Esophagus muscularis mucosa (tissue), 4 donors: ENCODE measurements around the gene TMEM259. TPM values are rescaled to one million over a fixed set of nuclear protein-coding genes. Genes with fewer than 3 reads are reported as not detected.

Experiments
- DNase-seq: peaks from one replicate; pipeline ENCODE4 v3.0.0-alpha.2; 2017; ENCODE audit errors: extremely low spot score
- H3K27ac ChIP-seq, 4 donors: fragments of 200-600 bp; sonication (generic); replicated peaks in 1 of 4; 1 replicate in 3 of 4; 2 replicates in 1 of 4; pipeline ENCODE4 v1.5.1; 2016 to 2019; ENCODE audit warnings: mild to moderate bottlenecking in 1 of 4
- H3K27me3 ChIP-seq, 4 donors: fragments of 200-600 bp; sonication (generic); one replicate each; pipeline versions ENCODE4 v1.5.1 to v1.6.0; 2016 to 2019
- H3K36me3 ChIP-seq, 4 donors: fragments of 200-600 bp; sonication (generic); one replicate each; pipeline ENCODE4 v1.5.1; 2016 to 2019
- H3K4me1 ChIP-seq, 4 donors: fragments of 200-600 bp; sonication (generic); one replicate each; pipeline ENCODE4 v1.5.1; 2016 to 2019
- H3K4me3 ChIP-seq, 4 donors: fragments of 200-600 bp; sonication (generic); 1 replicate in 2 of 4; 2 replicates in 2 of 4; pipeline ENCODE4 v1.5.1; 2016 to 2019; ENCODE audit warnings: mild to moderate bottlenecking in 4 of 4, moderate library complexity in 1 of 4
- H3K9me3 ChIP-seq, 4 donors: fragments of 200-600 bp; sonication (generic); 1 replicate in 3 of 4; 2 replicates in 1 of 4; pipeline ENCODE4 v1.5.1; 2016 to 2019
- EP300 ChIP-seq: sonication (generic); formaldehyde crosslinking; IDR thresholded peaks from one replicate; pipeline ENCODE4 v1.6.1; 2017; ENCODE audit warnings: antibody characterized with exemption
- POLR2A ChIP-seq: fragments of 450-650 bp; IDR thresholded peaks from one replicate; pipeline ENCODE4 v1.6.1; 2017; ENCODE audit warnings: antibody characterized with exemption, moderate library complexity, mild to moderate bottlenecking, low read depth
- POLR2AphosphoS5 ChIP-seq, 2 donors: sonication (generic); formaldehyde crosslinking; IDR thresholded peaks; one replicate each; pipeline ENCODE4 v1.6.1; 2017; ENCODE audit warnings: antibody characterized with exemption in 2 of 2
- WGBS: methylation state at CpG from one replicate; pipeline ENCODE4 v1.1.5; 2018; 5-methylcytosine and 5-hydroxymethylcytosine counted together
- intact Hi-C: fragments of 100-400 bp; cut with DNase I; formaldehyde crosslinking; loops from one replicate; pipeline ENCODE4 v1.15.1; 2023
- total RNA-seq, 4 donors: library from RNA; depleted of rRNA; stranded (reverse); fragments of >200 nt; gene quantifications; one replicate each; pipeline versions ENCODE4 v1.1.0 to v1.2.1, GENCODE V29; 2016
- TF ChIP-seq, protein P1 (sequence below), 3 experiments: fragments of 200-600 bp in 2 of 3; fragments of 450-650 bp in 1 of 3; sonication (generic) in 2 of 3; IDR thresholded peaks; one replicate each; pipeline ENCODE4 v1.5.1; 2017 to 2019; ENCODE audit warnings: antibody characterized with exemption in 3 of 3, mild to moderate bottlenecking in 2 of 3, moderate library complexity in 1 of 3

Gene TMEM259
- total RNA-seq, 4 donors from 2014 or later = 129 to 187 (median 160) TPM

GRCh38 chr19:1000591-1001537, 20.1 kb downstream of the TMEM259 start:
- TF ChIP-seq POLR2AphosphoS5 (IDR thresholded peaks at IDR 0.05) (no peak), POLR2A (no peak), EP300 (no peak)
- TF ChIP-seq, protein P1, sequence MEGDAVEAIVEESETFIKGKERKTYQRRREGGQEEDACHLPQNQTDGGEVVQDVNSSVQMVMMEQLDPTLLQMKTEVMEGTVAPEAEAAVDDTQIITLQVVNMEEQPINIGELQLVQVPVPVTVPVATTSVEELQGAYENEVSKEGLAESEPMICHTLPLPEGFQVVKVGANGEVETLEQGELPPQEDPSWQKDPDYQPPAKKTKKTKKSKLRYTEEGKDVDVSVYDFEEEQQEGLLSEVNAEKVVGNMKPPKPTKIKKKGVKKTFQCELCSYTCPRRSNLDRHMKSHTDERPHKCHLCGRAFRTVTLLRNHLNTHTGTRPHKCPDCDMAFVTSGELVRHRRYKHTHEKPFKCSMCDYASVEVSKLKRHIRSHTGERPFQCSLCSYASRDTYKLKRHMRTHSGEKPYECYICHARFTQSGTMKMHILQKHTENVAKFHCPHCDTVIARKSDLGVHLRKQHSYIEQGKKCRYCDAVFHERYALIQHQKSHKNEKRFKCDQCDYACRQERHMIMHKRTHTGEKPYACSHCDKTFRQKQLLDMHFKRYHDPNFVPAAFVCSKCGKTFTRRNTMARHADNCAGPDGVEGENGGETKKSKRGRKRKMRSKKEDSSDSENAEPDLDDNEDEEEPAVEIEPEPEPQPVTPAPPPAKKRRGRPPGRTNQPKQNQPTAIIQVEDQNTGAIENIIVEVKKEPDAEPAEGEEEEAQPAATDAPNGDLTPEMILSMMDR (IDR thresholded peaks at IDR 0.05) = no peak
- H3K27ac ChIP-seq = no peak overlapping the region
- H3K9me3 ChIP-seq = no peaks in the 10 kb centered on the region
- 6% methylated on average over 31 of the region's 73 CpGs for WGBS
- no peaks in the 10 kb centered on the region for H3K36me3 ChIP-seq
- H3K27me3 ChIP-seq = peaks cover 14 to 89% (median 57%) of the 10 kb centered on the region in 4 donors
- peaks cover 14 to 31% (median 29%) of the 10 kb centered on the region in 4 donors for H3K4me1 ChIP-seq
- H3K4me3 ChIP-seq = peak overlapping the region in 2 of 4 donors; percentile 34 to 45
- intact Hi-C loops = no loop called here
- DNase-seq = no peak

- DNase-seq = no peak
- Histone ChIP-seq H3K27ac (no peak within 1 kb of the TSS), H3K27me3 (peaks cover 14 to 97% (median 62%) of the 10 kb centered on the region in 4 donors), H3K4me3 (peak within 1 kb of the TSS; percentile 24 to 45 (median 34)), H3K4me1 (peaks cover 15 to 32% (median 32%) of the 10 kb centered on the region in 4 donors), H3K9me3 (no peaks in the 10 kb centered on the region), H3K36me3 (peaks cover 0 to under 1% (median 0%) of the 10 kb centered on the region in 4 donors)
- no CpG with 5 or more reads among the region's 43 CpGs for WGBS
- TF ChIP-seq POLR2A = no peak
- TF ChIP-seq POLR2AphosphoS5 (IDR thresholded peaks at IDR 0.05) = no peak
- TF ChIP-seq, protein P1 (IDR thresholded peaks at IDR 0.05) = peak; percentile 32 to 54 (median 39)
- intact Hi-C loops = no loop called here
Observed at GRCh38 chr19:1000095-1000494, 20.8 kb downstream of the TMEM259 start, which contains the start of gene GRIN3B. GRIN3B (plus strand) TSS chr19:1000419; CDS start chr19:1000438, 19 bp downstream.

DNA sequence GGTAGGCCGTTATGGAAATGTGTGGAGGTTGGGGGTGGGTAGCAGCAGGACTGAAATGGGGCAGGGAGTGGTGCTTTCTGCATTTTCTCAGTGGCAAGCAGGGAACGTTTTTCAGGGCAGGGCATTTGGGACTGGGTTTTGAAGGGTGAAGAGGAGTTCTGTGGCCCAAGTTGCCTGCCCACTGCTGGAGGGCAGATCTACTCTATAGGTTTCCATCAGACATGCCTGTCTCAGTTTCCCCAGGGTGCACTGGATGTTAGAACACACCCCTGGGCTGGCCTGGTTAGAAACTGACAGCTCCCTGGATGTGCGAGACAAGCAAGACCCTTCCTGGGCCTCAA, 21.6 kb downstream of the TMEM259 start:
- 72% methylated on average over 3 of the region's 3 CpGs for WGBS
- intact Hi-C loops = no loop called here
- peaks cover 15 to 32% (median 32%) of the 10 kb centered on the region in 4 donors for H3K4me1 ChIP-seq
- H3K9me3 ChIP-seq = no peaks in the 10 kb centered on the region
- no peak overlapping the region for H3K4me3 ChIP-seq
- TF ChIP-seq EP300 = no peak
- TF ChIP-seq POLR2AphosphoS5 (IDR thresholded peaks at IDR 0.05) = no peak
- TF ChIP-seq, protein P1 (IDR thresholded peaks at IDR 0.05) = no peak
- peaks cover 14 to 100% (median 62%) of the 10 kb centered on the region in 4 donors for H3K27me3 ChIP-seq
- peaks cover 0 to 7% (median 3%) of the 10 kb centered on the region in 4 donors for H3K36me3 ChIP-seq
- DNase-seq = no peak
- no peak overlapping the region for H3K27ac ChIP-seq

- no peak for TF ChIP-seq POLR2A
- TF ChIP-seq POLR2AphosphoS5 (IDR thresholded peaks at IDR 0.05) = no peak
- TF ChIP-seq, protein P1 (IDR thresholded peaks at IDR 0.05) = no peak
- TF ChIP-seq EP300 = no peak
- DNase-seq = no peak
- 39% methylated on average over 5 of the region's 6 CpGs for WGBS
- intact Hi-C loops = no loop called here
- Histone ChIP-seq H3K9me3 (no peaks in the 10 kb centered on the region), H3K27ac (no peak overlapping the region), H3K4me1 (peaks cover 15 to 32% (median 32%) of the 10 kb centered on the region in 4 donors), H3K4me3 (no peak overlapping the region), H3K27me3 (peaks cover 14 to 91% (median 62%) of the 10 kb centered on the region in 4 donors), H3K36me3 (peaks cover 0 to 20% (median 15%) of the 10 kb centered on the region in 4 donors)
Observed at GRCh38 chr19:998064-998463, 22.9 kb downstream of the TMEM259 start.
